Astrocyte (in vitro differentiated cells and primary cell): ENCODE measurements around the gene NT5C.

Experiments
- CTCF ChIP-seq: IDR thresholded peaks from 2 replicates; pipeline ENCODE4 v1.5.1; 2011; ENCODE audit warnings: low read depth, mild to moderate bottlenecking, inconsistent platforms, low read length, moderate library complexity; ENCODE audit not compliant: insufficient read depth
- EZH2 ChIP-seq: IDR thresholded peaks from 2 replicates; pipeline ENCODE4 v1.6.1; 2012; ENCODE audit warnings: mild to moderate bottlenecking, low read length, inconsistent platforms; ENCODE audit not compliant: insufficient read depth

DNA sequence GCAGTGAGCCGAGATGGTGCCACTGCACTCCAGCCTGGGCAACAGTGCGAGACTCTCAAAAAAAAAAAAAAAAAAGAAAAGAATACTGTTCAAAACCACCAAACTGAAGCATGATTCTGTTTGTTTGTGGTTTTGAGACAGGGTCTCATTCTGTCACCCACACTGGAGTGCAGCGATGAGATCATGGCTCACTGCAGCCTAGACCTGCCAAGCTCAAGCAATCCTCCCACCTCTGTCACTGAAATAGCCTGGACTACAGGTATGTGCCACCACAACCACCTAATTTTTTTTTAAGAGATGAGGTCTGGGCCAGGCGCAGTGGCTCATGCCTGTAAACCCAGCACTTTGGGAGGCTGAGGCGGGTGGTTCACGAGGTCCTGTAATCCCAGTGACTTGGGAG, 46.9 kb upstream of the NT5C start:
- TF ChIP-seq CTCF (no peak), EZH2 (no peak)
